A673 (cell line): ENCODE measurements around the gene ATL1. TPM values are rescaled to one million over a fixed set of nuclear protein-coding genes. Genes with fewer than 3 reads are reported as not detected.
"Not testable (repeated sequence)": the region's sequence is repeated elsewhere in the genome, so short reads cannot be mapped to it uniquely, and the experiment has no call there.

Source experiments
- BruUV-seq: library from RNA; stranded (reverse); fragments of 400-500 nt; replicated peaks from 2 replicates; lab custom pipeline; 2021; lab: Mats Ljungman, UMichigan
- CTCF ChIA-PET: fragments of 300-600 bp; sonication (Branson Sonifier 250); formaldehyde crosslinking; loops from one replicate; lab custom pipeline; 2022; ENCODE audit warnings: antibody characterized with exemption; lab: Charles Lee
- POLR2A ChIA-PET: fragments of 300-600 bp; sonication (Branson Sonifier 250); formaldehyde crosslinking; loops from one replicate; lab custom pipeline; 2022; ENCODE audit warnings: antibody characterized with exemption; ENCODE audit not compliant: low non-redundant PET; lab: Charles Lee
- DNase-seq: peaks from one replicate; pipeline ENCODE4 v3.0.0-alpha.2; 2015; ENCODE audit warnings: low spot score
- H3K27ac ChIP-seq: fragments of 200-600 bp; sonication (generic); 2 replicates; pipeline ENCODE4 v1.5.1; 2016; ENCODE audit warnings: mixed run types, low read depth, mild to moderate bottlenecking, mixed read lengths, antibody characterized with exemption, low read length; ENCODE audit not compliant: poor library complexity, severe bottlenecking
- H3K27me3 ChIP-seq: fragments of 200-600 bp; sonication (generic); replicated peaks from 2 replicates; pipeline ENCODE4 v1.6.1; 2017; ENCODE audit warnings: mixed run types, low read depth, mild to moderate bottlenecking, mixed read lengths, antibody characterized with exemption, low read length; ENCODE audit not compliant: insufficient read depth, poor library complexity
- H3K36me3 ChIP-seq: fragments of 200-600 bp; sonication (generic); 2 replicates; pipeline ENCODE4 v1.6.1; 2016; ENCODE audit warnings: mixed run types, mild to moderate bottlenecking, mixed read lengths, antibody characterized with exemption, low read length; ENCODE audit not compliant: insufficient read depth, poor library complexity, severe bottlenecking
- H3K4me1 ChIP-seq: fragments of 200-600 bp; sonication (generic); 2 replicates; pipeline ENCODE4 v1.6.1; 2017; ENCODE audit warnings: mixed run types, mild to moderate bottlenecking, mixed read lengths, antibody characterized with exemption, low read length; ENCODE audit not compliant: insufficient read depth, poor library complexity, severe bottlenecking
- H3K4me3 ChIP-seq: fragments of 200-600 bp; sonication (generic); 2 replicates; pipeline ENCODE4 v1.5.1; 2016; ENCODE audit warnings: low read depth, mixed run types, mild to moderate bottlenecking, mixed read lengths, low read length; ENCODE audit not compliant: poor library complexity, severe bottlenecking
- H3K9me3 ChIP-seq: fragments of 200-600 bp; sonication (generic); 2 replicates; pipeline ENCODE4 v1.6.1; 2016; ENCODE audit warnings: mixed run types, low read depth, mild to moderate bottlenecking, mixed read lengths, antibody characterized with exemption, low read length; ENCODE audit not compliant: poor library complexity, severe bottlenecking
- CTCF ChIP-seq: fragments of 300-800, 200-600 bp; sonication (generic); conservative IDR thresholded peaks from 2 replicates; pipeline ENCODE4 v1.5.1; 2017; ENCODE audit warnings: low read depth, mild to moderate bottlenecking, antibody characterized with exemption, low read length, moderate library complexity, mixed read lengths
- EZH2 ChIP-seq: fragments of 200-600 bp; sonication (generic); IDR thresholded peaks from 2 replicates; pipeline ENCODE4 v1.6.1; 2017; ENCODE audit warnings: borderline replicate concordance, low read depth, mild to moderate bottlenecking, mixed read lengths, antibody characterized with exemption, low read length; ENCODE audit not compliant: poor library complexity, severe bottlenecking
- intact Hi-C: fragments of 100-400 bp; cut with micrococcal nuclease; formaldehyde crosslinking; loops from one replicate; pipeline ENCODE4 v1.10.0; 2022; ENCODE audit not compliant: unreplicated experiment
- total RNA-seq: library from RNA; stranded (reverse); gene quantifications from 2 replicates; pipeline ENCODE4 v1.2.3, GENCODE V29; 2021

Gene ATL1
- total RNA-seq, 1 experiment from 2014 or later, result 9.8 TPM

DNA sequence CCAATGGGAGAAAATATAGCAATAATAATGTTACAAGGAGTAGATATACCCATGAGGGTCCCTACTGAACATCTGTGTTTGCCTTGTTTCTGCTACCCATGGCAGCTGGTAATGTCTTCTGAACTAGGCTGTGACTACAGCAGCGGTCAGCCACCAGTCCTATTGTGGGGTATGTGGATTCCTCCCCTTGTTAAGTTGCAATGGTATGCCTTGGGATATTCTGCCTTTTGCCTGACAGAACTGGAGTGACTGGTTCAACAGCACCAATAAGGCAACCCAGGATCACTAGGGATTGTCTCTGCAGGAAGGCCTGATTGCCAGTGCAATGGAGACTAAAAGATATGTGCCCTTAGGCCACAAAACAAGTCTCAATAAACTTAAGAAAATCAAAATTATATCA is 9.7 kb upstream of the ATL1 start:
- intact Hi-C loops, result no loop called here
- POLR2A ChIA-PET, result no interaction called here
- Histone ChIP-seq H3K4me1 (no peaks in the 10 kb centered on the region), H3K27ac (no peak overlapping the region), H3K36me3 (no peaks in the 10 kb centered on the region), H3K27me3 (no peaks in the 10 kb centered on the region), H3K4me3 (no peak overlapping the region), H3K9me3 (no peaks in the 10 kb centered on the region)
- CTCF ChIA-PET, result interaction anchor here (0.6 kb wide), 1 partner anchor 10 kb away, joined by 3 read pairs; the partner anchor contains the start of gene ATL1
- TF ChIP-seq CTCF (no peak), EZH2 (no peak)
- no TSS peak for BruUV-seq
- DNase-seq, result no peak

DNA sequence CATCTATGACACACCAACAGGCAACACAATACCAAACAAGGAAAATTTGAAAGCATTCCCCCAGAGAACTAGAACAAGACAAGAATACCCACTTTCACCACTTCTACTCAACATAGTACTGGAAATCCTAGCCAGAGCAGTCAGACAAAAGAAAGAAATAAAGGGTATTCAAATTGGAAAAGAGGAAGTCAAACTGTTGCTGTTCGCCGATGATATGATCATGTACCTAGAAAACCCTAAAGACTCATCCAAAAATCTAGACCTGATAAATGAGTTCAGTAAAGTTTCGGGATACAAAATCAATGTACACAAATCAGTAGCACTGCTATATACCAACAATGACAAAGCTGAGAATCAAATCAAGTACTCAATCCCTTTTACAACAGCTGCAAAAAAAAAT is 8.1 kb upstream of the ATL1 start:
- intact Hi-C loops, result no loop called here
- Histone ChIP-seq H3K27me3 (no peaks in the 10 kb centered on the region), H3K4me3 (no peak overlapping the region), H3K4me1 (no peaks in the 10 kb centered on the region), H3K27ac (no peak overlapping the region), H3K36me3 (no peaks in the 10 kb centered on the region), H3K9me3 (no peaks in the 10 kb centered on the region)
- POLR2A ChIA-PET, result no interaction called here
- TF ChIP-seq CTCF, result no peak
- TF ChIP-seq EZH2, result no peak
- BruUV-seq, result no TSS peak
- CTCF ChIA-PET, result no interaction called here
- no peak for DNase-seq

GRCh38 chr14:50552796-50553195 is 7.1 kb upstream of the ATL1 start:
- H3K27ac ChIP-seq, POLR2A ChIA-PET, H3K27me3 ChIP-seq, H3K36me3 ChIP-seq, H3K4me1 ChIP-seq, intact Hi-C loops, DNase-seq, BruUV-seq, CTCF ChIA-PET, H3K9me3 ChIP-seq, H3K4me3 ChIP-seq: not testable (repeated sequence)

DNA sequence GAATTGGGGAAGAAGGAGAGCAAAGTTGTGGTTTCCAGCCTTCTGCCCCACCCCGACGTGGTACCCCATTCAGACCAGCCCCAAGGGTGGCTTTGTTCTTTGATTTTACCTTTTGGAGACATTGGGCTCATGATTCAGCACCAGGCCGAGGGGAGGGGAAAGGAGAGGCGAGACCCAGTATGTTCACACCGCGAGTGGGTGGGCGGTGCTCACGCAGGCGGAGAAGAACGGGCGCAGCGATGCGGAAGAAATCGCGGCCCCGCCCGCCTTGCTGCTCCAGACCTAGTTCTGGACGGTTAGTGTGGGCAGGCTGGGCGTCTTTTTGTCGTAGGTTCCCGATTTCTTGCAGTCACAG is 963 bp downstream of the ATL1 start:
- TF ChIP-seq CTCF (no peak), EZH2 (no peak)
- ChIA-PET CTCF (interaction anchor here (1.4 kb wide), 1 partner anchor 154 kb away, joined by 7 read pairs; no protein-coding TSS in a partner anchor), POLR2A (no interaction called here)
- peak overlapping the region; percentile 86 for H3K4me3 ChIP-seq
- intact Hi-C loops, result no loop called here
- H3K4me1 ChIP-seq, result peaks cover 10% of the 10 kb centered on the region
- H3K27ac ChIP-seq, result peak overlapping the region; percentile 80
- H3K9me3 ChIP-seq, result no peaks in the 10 kb centered on the region
- H3K36me3 ChIP-seq, result no peaks in the 10 kb centered on the region
- no TSS peak for BruUV-seq
- DNase-seq, result peak; percentile 82
- H3K27me3 ChIP-seq, result no peaks in the 10 kb centered on the region
